AG09319 (cell line): ENCODE data around the gene CTNND2.

Source experiments
- DNase-seq: peaks from one replicate; pipeline ENCODE4 v3.0.0-alpha.2; 2010; ENCODE audit warnings: low read depth; ENCODE audit errors: extremely low read depth
- CTCF ChIP-seq: IDR thresholded peaks from 2 replicates; pipeline ENCODE4 v1.5.1; 2011; ENCODE audit warnings: low read depth, mild to moderate bottlenecking, inconsistent platforms, low read length, moderate library complexity

CTNND2 gene

GRCh38 chr5:11563822-11564221 lies 340.4 kb downstream of the CTNND2 start:
- DNase-seq = no peak
- TF ChIP-seq CTCF = no peak

- DNase-seq = no peak
- TF ChIP-seq CTCF = no peak
Measured at GRCh38 chr5:11560915-11561697, 343.1 kb downstream of the CTNND2 start.

- no peak for TF ChIP-seq CTCF
Measured at GRCh38 chr5:11557063-11557462, 347.2 kb downstream of the CTNND2 start.

GRCh38 chr5:11555171-11555570 lies 349.1 kb downstream of the CTNND2 start:
- DNase-seq = no peak
- no peak for TF ChIP-seq CTCF

More at GRCh38 chr5:11557063-11557462, 347.2 kb downstream of the CTNND2 start:
- no peak for DNase-seq

GRCh38 chr5:11547730-11548129 lies 356.5 kb downstream of the CTNND2 start:
- DNase-seq = no peak
- no peak for TF ChIP-seq CTCF

- DNase-seq = no peak
- no peak for TF ChIP-seq CTCF
Measured at GRCh38 chr5:11547140-11547539, 357.1 kb downstream of the CTNND2 start.

GRCh38 chr5:11540112-11540511 lies 364.1 kb downstream of the CTNND2 start:
- no peak for DNase-seq
- TF ChIP-seq CTCF = no peak
